Measurements from ENCODE around the gene DPF3. TPM values are rescaled to one million over a fixed set of nuclear protein-coding genes. Genes with fewer than 3 reads are reported as not detected.

DPF3 gene
- total RNA-seq, 2 experiments from 2014 or later = 0.27 to 0.31 TPM

DNA sequence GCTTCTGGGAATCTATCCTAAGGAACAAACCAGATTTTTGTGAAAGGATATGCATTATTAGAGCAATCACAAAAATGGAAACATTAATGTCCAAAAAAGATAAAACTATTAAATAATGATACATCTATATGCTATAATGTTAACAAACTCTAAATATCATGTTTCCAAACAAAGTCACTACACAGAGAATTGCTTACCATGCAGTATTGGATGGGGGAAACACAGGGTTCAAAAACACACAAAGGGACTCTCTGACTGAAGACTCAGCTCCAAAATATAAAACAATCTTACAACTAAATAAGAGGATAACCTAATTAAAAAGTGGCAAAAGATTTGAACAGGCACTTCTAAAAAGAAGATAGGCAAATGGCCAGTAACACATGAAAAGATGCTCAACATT is 304.2 kb downstream of the DPF3 start:
- Mint-ChIP-seq H3K9me3 (no peaks in the 10 kb centered on the region), H3K27ac (no peak overlapping the region), H3K4me3 (no peak overlapping the region), H3K4me1 (ENCODE audit: low read depth) (peaks cover 39% of the 10 kb centered on the region), H3K36me3 (ENCODE audit: low read depth) (no peaks in the 10 kb centered on the region), H3K27me3 (no peaks in the 10 kb centered on the region)
- H3K4me1 ChIP-seq (ENCODE audit: insufficient read depth, low read length) = peaks cover 26% of the 10 kb centered on the region
- H3K27ac ChIP-seq (ENCODE audit: low read depth in 1 of 2, low read length in 2 of 2) = no peak overlapping the region
- no peak for DNase-seq
- CTCF ChIA-PET = no interaction called here
- POLR2A ChIA-PET = no interaction called here
- H3K36me3 ChIP-seq (ENCODE audit: insufficient read depth, low read length) = no peaks in the 10 kb centered on the region
- peaks cover 0 to 4% of the 10 kb centered on the region in 2 experiments for H3K9me3 ChIP-seq (ENCODE audit: control insufficient read depth in 1 of 2, insufficient read depth in 1 of 2, low read length in 2 of 2)
- TF ChIP-seq, protein P1, sequence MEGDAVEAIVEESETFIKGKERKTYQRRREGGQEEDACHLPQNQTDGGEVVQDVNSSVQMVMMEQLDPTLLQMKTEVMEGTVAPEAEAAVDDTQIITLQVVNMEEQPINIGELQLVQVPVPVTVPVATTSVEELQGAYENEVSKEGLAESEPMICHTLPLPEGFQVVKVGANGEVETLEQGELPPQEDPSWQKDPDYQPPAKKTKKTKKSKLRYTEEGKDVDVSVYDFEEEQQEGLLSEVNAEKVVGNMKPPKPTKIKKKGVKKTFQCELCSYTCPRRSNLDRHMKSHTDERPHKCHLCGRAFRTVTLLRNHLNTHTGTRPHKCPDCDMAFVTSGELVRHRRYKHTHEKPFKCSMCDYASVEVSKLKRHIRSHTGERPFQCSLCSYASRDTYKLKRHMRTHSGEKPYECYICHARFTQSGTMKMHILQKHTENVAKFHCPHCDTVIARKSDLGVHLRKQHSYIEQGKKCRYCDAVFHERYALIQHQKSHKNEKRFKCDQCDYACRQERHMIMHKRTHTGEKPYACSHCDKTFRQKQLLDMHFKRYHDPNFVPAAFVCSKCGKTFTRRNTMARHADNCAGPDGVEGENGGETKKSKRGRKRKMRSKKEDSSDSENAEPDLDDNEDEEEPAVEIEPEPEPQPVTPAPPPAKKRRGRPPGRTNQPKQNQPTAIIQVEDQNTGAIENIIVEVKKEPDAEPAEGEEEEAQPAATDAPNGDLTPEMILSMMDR (IDR thresholded peaks at IDR 0.05) = no peak
- ATAC-seq (ENCODE audit: poor library complexity) = no peak
- intact Hi-C loops (cut with DNase I, micrococcal nuclease) = no loop called here
- H3K27me3 ChIP-seq (ENCODE audit: control insufficient read depth in 1 of 2, insufficient read depth in 2 of 2, low read length in 2 of 2) = peaks cover 0 to 5% of the 10 kb centered on the region in 2 experiments
- no peak overlapping the region for H3K4me3 ChIP-seq (ENCODE audit: low read length)

DNA sequence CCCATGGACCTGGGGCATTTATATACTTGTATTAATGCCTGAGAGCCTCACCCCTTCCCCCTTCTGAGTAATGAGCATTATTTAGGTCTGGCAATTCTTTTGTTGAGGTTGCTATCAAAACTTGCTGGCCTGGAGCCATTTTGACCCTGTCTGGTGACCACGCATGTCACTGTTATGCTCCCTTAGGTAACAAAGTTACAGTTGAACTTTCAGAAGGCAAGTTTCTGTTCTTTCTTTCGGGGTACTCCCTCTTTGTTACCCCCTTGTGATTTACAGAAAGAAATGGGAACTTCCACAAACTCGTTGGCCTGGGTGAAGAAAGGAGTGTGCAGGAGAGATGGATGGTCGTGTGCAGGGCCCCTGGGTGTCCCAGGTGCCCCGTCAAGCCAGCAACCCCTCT is 305.4 kb downstream of the DPF3 start:
- Mint-ChIP-seq H3K4me3 (no peak overlapping the region), H3K9me3 (no peaks in the 10 kb centered on the region), H3K27me3 (no peaks in the 10 kb centered on the region), H3K36me3 (ENCODE audit: low read depth) (no peaks in the 10 kb centered on the region), H3K27ac (no peak overlapping the region), H3K4me1 (ENCODE audit: low read depth) (peaks cover 28% of the 10 kb centered on the region)
- CTCF ChIA-PET = no interaction called here
- H3K4me3 ChIP-seq (ENCODE audit: low read length) = no peak overlapping the region
- POLR2A ChIA-PET = no interaction called here
- ATAC-seq (ENCODE audit: poor library complexity) (no peak), DNase-seq (no peak)
- H3K36me3 ChIP-seq (ENCODE audit: insufficient read depth, low read length) = no peaks in the 10 kb centered on the region
- intact Hi-C loops (cut with DNase I, micrococcal nuclease) = no loop called here
- peaks cover 0 to 5% of the 10 kb centered on the region in 2 experiments for H3K27me3 ChIP-seq (ENCODE audit: control insufficient read depth in 1 of 2, insufficient read depth in 2 of 2, low read length in 2 of 2)
- H3K27ac ChIP-seq (ENCODE audit: low read depth in 1 of 2, low read length in 2 of 2) = no peak overlapping the region
- TF ChIP-seq, protein P1 (IDR thresholded peaks at IDR 0.05) = no peak
- H3K4me1 ChIP-seq (ENCODE audit: insufficient read depth, low read length) = peaks cover 14% of the 10 kb centered on the region
- H3K9me3 ChIP-seq (ENCODE audit: control insufficient read depth in 1 of 2, insufficient read depth in 1 of 2, low read length in 2 of 2) = peaks cover 0 to 4% of the 10 kb centered on the region in 2 experiments

DNA sequence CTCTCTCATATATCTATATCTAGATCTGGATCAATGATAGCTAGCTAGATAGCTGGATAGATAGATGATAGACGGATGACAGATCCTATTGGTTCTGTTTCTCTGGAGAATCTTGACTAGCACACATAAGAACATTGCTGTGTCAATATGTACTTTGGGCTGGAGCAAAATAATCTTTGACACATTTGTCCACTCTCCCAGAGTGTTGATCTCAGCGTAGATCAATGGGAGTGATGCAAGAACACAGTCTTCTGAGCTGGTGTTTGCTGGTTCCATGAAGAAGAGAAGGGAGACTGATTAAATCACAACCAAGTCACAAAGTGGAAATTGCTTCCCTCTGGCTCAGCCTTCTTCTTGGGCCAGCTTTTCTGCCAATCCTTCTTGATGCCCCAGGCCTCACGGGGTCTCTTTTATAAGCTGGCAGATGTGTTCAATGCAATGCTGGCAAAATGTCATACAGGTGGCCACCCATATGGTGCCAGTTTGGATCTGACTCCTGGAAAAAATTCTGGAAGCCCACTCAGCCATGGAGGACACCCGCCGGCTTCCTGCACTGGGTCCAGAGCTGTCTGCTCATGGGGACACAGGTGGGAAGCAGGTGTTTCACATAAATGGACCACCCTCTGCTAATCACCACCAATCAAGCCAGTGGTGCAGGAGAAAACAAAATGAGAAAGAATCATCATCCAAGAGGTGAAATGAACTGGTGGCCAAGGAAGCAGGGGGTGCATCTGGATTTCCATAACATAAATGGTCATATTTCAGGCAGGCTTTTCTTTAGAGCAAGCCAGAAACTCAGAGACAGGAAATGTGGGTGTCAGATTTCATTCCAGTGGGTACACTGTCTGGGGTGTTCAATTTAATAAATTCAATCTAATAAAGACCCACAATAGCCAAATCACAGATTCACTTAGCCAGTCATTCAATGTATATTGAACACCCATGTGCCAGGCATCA is 310.3 kb downstream of the DPF3 start:
- no peak for ATAC-seq (ENCODE audit: poor library complexity)
- intact Hi-C loops (cut with DNase I, micrococcal nuclease) = no loop called here

More for the DNA sequence above, 310.3 kb downstream of the DPF3 start:
- Histone ChIP-seq H3K36me3 (ENCODE audit: insufficient read depth, low read length) (no peaks in the 10 kb centered on the region), H3K4me3 (ENCODE audit: low read length) (no peak overlapping the region), H3K27me3 (ENCODE audit: control insufficient read depth in 1 of 2, insufficient read depth in 2 of 2, low read length in 2 of 2) (no peaks in the 10 kb centered on the region), H3K27ac (ENCODE audit: low read depth in 1 of 2, low read length in 2 of 2) (no peak overlapping the region), H3K9me3 (ENCODE audit: control insufficient read depth in 1 of 2, insufficient read depth in 1 of 2, low read length in 2 of 2) (peaks cover 0 to 1% of the 10 kb centered on the region in 2 experiments), H3K4me1 (ENCODE audit: insufficient read depth, low read length) (no peaks in the 10 kb centered on the region)
- DNase-seq = peak in 1 of 14 experiments; percentile 23
- H3K36me3 Mint-ChIP-seq (ENCODE audit: low read depth) = no peaks in the 10 kb centered on the region
- H3K9me3 Mint-ChIP-seq = no peaks in the 10 kb centered on the region
- H3K4me1 Mint-ChIP-seq (ENCODE audit: low read depth) = no peaks in the 10 kb centered on the region
- POLR2A ChIA-PET = no interaction called here
- CTCF ChIA-PET = no interaction called here
- no peak overlapping the region for H3K27ac Mint-ChIP-seq
- H3K27me3 Mint-ChIP-seq = no peaks in the 10 kb centered on the region
- TF ChIP-seq, protein P1 (IDR thresholded peaks at IDR 0.05) = no peak
- H3K4me3 Mint-ChIP-seq = no peak overlapping the region
